ENCODE results near the gene PIN4. TPM values are rescaled to one million over a fixed set of nuclear protein-coding genes. Genes with fewer than 3 reads are reported as not detected.

Gene PIN4
- 17.9 and 19.4 TPM in 2 replicates for total RNA-seq (2013; cell fraction: nucleolus; rRNA removed)
- total RNA-seq (2014; rRNA removed) (10.8 and 14.1 TPM in 2 replicates), total RNA-seq (2014; rRNA removed; fragmentation: Illumina TruSeq; extraction: Trizol) (31.1 and 32.7 TPM in 2 replicates), total RNA-seq (2021) (6.4 and 8.2 TPM in 2 replicates), polyA plus RNA-seq (2011; rRNA removed) (14.6 and 25.1 TPM in 2 replicates), polyA plus RNA-seq (2014; fragmentation: Illumina TruSeq; extraction: Trizol) (31.7 and 46.4 TPM in 2 replicates), polyA plus RNA-seq (2014; fragmentation: Nextera tagmentation; extraction: Ambion mirVana) (10 to 100 TPM; 46.5 to 53.6 TPM), polyA plus RNA-seq (2014; rRNA removed) (30.0 and 53.4 TPM in 2 replicates), polyA plus RNA-seq (2016; fragmentation: Nextera tagmentation; extraction: Ambion mirVana) (10 to 100 TPM; 36.1 to 44.9 TPM), polyA minus RNA-seq (2011; rRNA and poly(A)+ RNA removed) (3.1 and 4.0 TPM in 2 replicates), Bru-seq, nascent RNA (percentile 55 among the genes with signal in this experiment), BruChase-seq, experiment 1, labeled RNA remaining after a 6-hour chase (percentile 55 among the genes with signal in this experiment), BruChase-seq, experiment 2, labeled RNA remaining after a 2-hour chase (percentile 53 among the genes with signal in this experiment)
- polyA plus RNA-seq (2011; ENCODE audit: low read depth), result 14.4 TPM
- polyA plus RNA-seq (2011; cell fraction: cytosol; rRNA removed), result 3.1 and 7.0 TPM in 2 replicates
- polyA plus RNA-seq (2011; cell fraction: nucleus; rRNA removed), result 6.4 and 10.2 TPM in 2 replicates
- polyA plus RNA-seq (2012), result 12.6 and 22.5 TPM in 2 replicates
- 2.7 and 3.5 TPM in 2 replicates for polyA minus RNA-seq (2011; cell fraction: cytosol; rRNA and poly(A)+ RNA removed)
- 1.9 and 4.2 TPM in 2 replicates for polyA minus RNA-seq (2011; cell fraction: nucleus; rRNA and poly(A)+ RNA removed)
- long read RNA-seq, experiment 1, transcript PIN4-203 (4 exons, 1,321 nt), result major isoform, 20 of 20 reads
- long read RNA-seq, experiment 1, partial matches to known transcripts, result 0 of 20 reads
- long read RNA-seq, experiment 1, other reads (novel, unspliced or antisense), result 0 of 20 reads
- long read RNA-seq, experiment 2, transcript PIN4-203 (4 exons, 1,321 nt), result major isoform, 67 of 81 reads
- long read RNA-seq, experiment 2, transcript PIN4-201 (3 exons, 1,780 nt), result minor isoform, 7 of 81 reads
- long read RNA-seq, experiment 2, partial matches to known transcripts, result 0 of 81 reads
- long read RNA-seq, experiment 2, other reads (novel, unspliced or antisense), result 7 of 81 reads

GRCh38 chrX:72181178-72182125 is at the start of gene PIN4:
TSS of gene PIN4 (plus strand) at chrX:72181757. CDS start at chrX:72181786, 29 bp downstream.
- FAIRE-seq (peak; percentile 18), ATAC-seq (peak; percentile 97), DNase-seq (ENCODE audit: low read depth, low spot score) (peak; percentile 88)
- H3K9me3 ChIP-seq (replicated peaks; ENCODE audit: control insufficient read depth, insufficient read depth, low read length), result no peaks in the 10 kb centered on the region
- intact Hi-C loops (cut with micrococcal nuclease; ENCODE audit: unreplicated experiment) (loop anchor here (2.0 to 5.0 kb wide), 2 partner anchors 39 to 54 kb away; no protein-coding TSS in a partner anchor), in situ Hi-C loops (cut with MboI) (no loop called here)
- peak within 1 kb of the TSS; percentile 84 for H3K4me3 ChIP-seq
- peaks cover 9% of the 10 kb centered on the region for H3K79me2 ChIP-seq (ENCODE audit: control insufficient read depth, insufficient read depth, low read length)
- peak within 1 kb of the TSS; percentile 71 for H3K4me2 ChIP-seq (ENCODE audit: control insufficient read depth, insufficient read depth)
- H4K20me1 ChIP-seq (ENCODE audit: control insufficient read depth, insufficient read depth), result no peaks in the 10 kb centered on the region
- WGBS (ENCODE audit: insufficient coverage, insufficient replicate concordance, low lambda C conversion rate, missing lambda C conversion rate), result 30% methylated on average over 44 of the region's 46 CpGs
- peak within 1 kb of the TSS; percentile 83 for H3K27ac ChIP-seq (ENCODE audit: control insufficient read depth, insufficient read depth)
- ChIA-PET RAD21 (ENCODE audit: unreplicated experiment) (interaction anchor here (0.7 to 1.3 kb wide), 2 partner anchors 57 kb away, joined by 3 read pairs; partner anchors contain the start of gene ERCC6L), POLR2A (interaction anchor here (0.5 to 1.0 kb wide), 3 partner anchors 24 to 332 kb away, joined by 3 to 4 read pairs (median 4); no protein-coding TSS in a partner anchor), SMC1A (ENCODE audit: uncharacterized antibody, unreplicated experiment) (interaction anchor here (0.7 to 1.2 kb wide), 2 partner anchors 78 to 160 kb away, joined by 3 to 4 read pairs; no protein-coding TSS in a partner anchor), CTCF (interaction anchor here (0.9 to 1.0 kb wide), 2 partner anchors 96 to 380 kb away, joined by 3 read pairs; partner anchors contain the start of gene RPS4X)
- H3K36me3 ChIP-seq (ENCODE audit: control insufficient read depth in 2 of 2, insufficient read depth in 2 of 2, low read length in 1 of 2), result no peaks in the 10 kb centered on the region
- no peaks in the 10 kb centered on the region for H3K27me3 ChIP-seq (replicated peaks in 1 of 2; ENCODE audit: control insufficient read depth in 2 of 2, insufficient read depth in 2 of 2, low read length in 1 of 2)
- BruUV-seq (replicated peaks), result no TSS peak
- peak within 1 kb of the TSS; percentile 85 for H3K9ac ChIP-seq (ENCODE audit: control insufficient read depth, insufficient read depth, low read length)
- peaks cover 3% of the 10 kb centered on the region; the same call in 1 of the 2 replicates for H3K4me1 ChIP-seq (ENCODE audit: control insufficient read depth, insufficient read depth, low read length)
- H2AFZ ChIP-seq (ENCODE audit: control insufficient read depth, low read depth, low read length), result peak within 1 kb of the TSS; percentile 75
- peak; percentile 16; the same call in 1 of the 2 replicates for TF ChIP-seq DPF2 (IDR thresholded peaks at IDR 0.05)
- no peak for TF ChIP-seq HDAC2 (IDR thresholded peaks at IDR 0.05)
- peak; percentile 51; the same call in 1 of the 2 replicates for TF ChIP-seq SPI1 (IDR thresholded peaks at IDR 0.05; ENCODE audit: borderline replicate concordance, insufficient read depth, low read depth, low read length)
- TF ChIP-seq SIX5 (IDR thresholded peaks at IDR 0.05; ENCODE audit: low read depth, low read length, severe bottlenecking), result peak; percentile 8
- no peak for TF ChIP-seq ETV6 (conservative IDR thresholded peaks at IDR 0.05 in 1 of 2, IDR thresholded peaks at IDR 0.05 in 1 of 2; ENCODE audit: borderline replicate concordance in 1 of 2, low read depth in 1 of 2)
- TF ChIP-seq HDAC6 (IDR thresholded peaks at IDR 0.05; ENCODE audit: unreplicated experiment), result no peak
- TF ChIP-seq MLLT1 (IDR thresholded peaks at IDR 0.05), result no peak
- peak; percentile 83; the same call in 1 of the 2 replicates for TF ChIP-seq MXI1 (IDR thresholded peaks at IDR 0.05; ENCODE audit: low read depth, low read length)
- TF ChIP-seq CHD4 (IDR thresholded peaks at IDR 0.05), result no peak
- 0 out of 2 replicates have a peak, but pooled peaks have one; percentile 45 for TF ChIP-seq GABPA (IDR thresholded peaks at IDR 0.05; ENCODE audit: low read depth)
- TF ChIP-seq RFX5 (IDR thresholded peaks at IDR 0.05; ENCODE audit: low read depth, low read length), result no peak
- TF ChIP-seq KDM1A (IDR thresholded peaks at IDR 0.05; ENCODE audit: borderline replicate concordance), result no peak
- peak; percentile 98 for TF ChIP-seq IRF5 (IDR thresholded peaks at IDR 0.05; ENCODE audit: borderline replicate concordance)
- TF ChIP-seq CBFB (IDR thresholded peaks at IDR 0.05; ENCODE audit: low read depth), result peak; percentile 66; the same call in 1 of the 2 replicates
- peak; percentile 51; the same call in 1 of the 2 replicates for TF ChIP-seq FOXK2 (IDR thresholded peaks at IDR 0.05)

Measured in GM12878 (cell line).